Measurements from ENCODE around the gene HEPACAM2. TPM values are rescaled to one million over a fixed set of nuclear protein-coding genes. Genes with fewer than 3 reads are reported as not detected.
A peak's percentile ranks its signal among the peaks of the same experiment; 100 is the strongest.

The HEPACAM2 gene
- total and polyA plus RNA-seq, 2 of the 8 experiments (the other 6 are each of a cell fraction or from before 2014, with no cell fraction given), result not detected

- Histone ChIP-seq H3K23ac (ENCODE audit: insufficient read length) (no peak overlapping the region), H2AK5ac (ENCODE audit: low read depth, low read length) (no peak overlapping the region), H3K79me2 (ENCODE audit: control insufficient read depth in 1 of 2, insufficient read depth in 2 of 2, low read length in 2 of 2) (no peaks in the 10 kb centered on the region), H3K27ac (ENCODE audit: low read depth, low read length) (no peak overlapping the region), H3K9me3 (ENCODE audit: insufficient read depth in 2 of 2, low read depth in 1 of 2, low read length in 1 of 2) (no peaks in the 10 kb centered on the region), H3K4me1 (replicated peaks in 1 of 4; ENCODE audit: control insufficient read depth in 3 of 4, insufficient read depth in 4 of 4, low read length in 3 of 4) (0 out of 7 replicates have a peak, but pooled peaks cover 0 to 2% (median under 1%) of the 10 kb centered on the region in 4 experiments), H3K4ac (replicated peaks; ENCODE audit: insufficient read length, low read depth, low read length) (no peak overlapping the region), H2BK20ac (ENCODE audit: low read length) (no peak overlapping the region), H2BK5ac (ENCODE audit: low read depth, low read length) (no peak overlapping the region), H4K91ac (replicated peaks; ENCODE audit: insufficient read length, low read length) (no peak overlapping the region), H3K18ac (ENCODE audit: extremely low read depth, low read length) (0 out of 2 replicates have a peak overlapping the region, but pooled peaks have one; percentile 6), H2BK15ac (ENCODE audit: low read length) (no peak overlapping the region), H3K36me3 (ENCODE audit: control insufficient read depth in 2 of 4, insufficient read depth in 4 of 4, low read length in 3 of 4) (no peaks in the 10 kb centered on the region), H3K79me1 (ENCODE audit: low read depth, low read length) (no peaks in the 10 kb centered on the region), H4K8ac (ENCODE audit: extremely low read depth, insufficient read depth, low read length) (no peak overlapping the region), H3K4me3 (ENCODE audit: extremely low read depth in 1 of 4, insufficient read depth in 2 of 4, low read depth in 3 of 4, low read length in 4 of 4) (no peak overlapping the region), H3K9ac (replicated peaks in 1 of 4; ENCODE audit: extremely low read depth in 1 of 4, low read depth in 3 of 4, low read length in 3 of 4) (no peak overlapping the region), H4K5ac (ENCODE audit: insufficient read length, low read depth, low read length) (no peak overlapping the region), H3K23me2 (ENCODE audit: low read depth, low read length) (no peaks in the 10 kb centered on the region), H3K4me2 (ENCODE audit: insufficient read depth in 1 of 2, low read depth in 2 of 2, low read length in 2 of 2) (no peak overlapping the region), H3K14ac (ENCODE audit: insufficient read length) (no peak overlapping the region), H3K27me3 (replicated peaks in 1 of 4; ENCODE audit: control insufficient read depth in 3 of 4, extremely low read depth in 1 of 4, insufficient read depth in 3 of 4, low read length in 3 of 4) (no peaks in the 10 kb centered on the region), H4K20me1 (replicated peaks in 1 of 2; ENCODE audit: control insufficient read depth in 1 of 2, insufficient read depth in 2 of 2, low read length in 2 of 2) (no peaks in the 10 kb centered on the region), H2BK12ac (ENCODE audit: low read depth, low read length) (no peak overlapping the region), H3K56ac (replicated peaks; ENCODE audit: insufficient read length, low read depth, low read length) (no peak overlapping the region), H2BK120ac (replicated peaks; ENCODE audit: low read depth, low read length) (no peak overlapping the region), H2AFZ (ENCODE audit: low read length) (peak overlapping the region; percentile 27; the same call in 1 of the 2 replicates)
- no peak for FAIRE-seq
- WGBS, 2 experiments (ENCODE audit: extremely low coverage in 1 of 2, insufficient coverage in 1 of 2, insufficient read length in 1 of 2, insufficient replicate concordance in 2 of 2, low coverage in 1 of 2, low lambda C conversion rate in 2 of 2, missing lambda C conversion rate in 1 of 2), result 83% methylated on average over 5 of the region's 5 CpGs; no CpG with 5 or more reads in 1 of the 2 experiments
- ChIA-PET CTCF (ENCODE audit: partially characterized antibody) (interaction anchor here (1.0 to 1.2 kb wide), 2 partner anchors 11 to 82 kb away, joined by 3 to 5 read pairs; no protein-coding TSS in a partner anchor), POLR2A (ENCODE audit: partially characterized antibody) (interaction anchor here (0.7 kb wide), 1 partner anchor 323 kb away, joined by 3 read pairs; no protein-coding TSS in a partner anchor)
- DNase-seq (ENCODE audit: low read depth in 1 of 2, low spot score in 2 of 2), result no peak
- TF ChIP-seq SP1 (IDR thresholded peaks at IDR 0.05; ENCODE audit: low read depth, low read length) (no peak), SUZ12 (IDR thresholded peaks at IDR 0.05; ENCODE audit: low read length) (no peak), HDAC6 (IDR thresholded peaks at IDR 0.05; ENCODE audit: low read depth, low read length) (no peak), CTBP2 (IDR thresholded peaks at IDR 0.05; ENCODE audit: borderline replicate concordance, insufficient read depth, insufficient read length, low read length) (no peak), POU5F1 (IDR thresholded peaks at IDR 0.05; ENCODE audit: low read depth, low read length) (no peak), MAFK (IDR thresholded peaks at IDR 0.05; ENCODE audit: low read depth, low read length) (no peak), TAF1 (IDR thresholded peaks at IDR 0.05; ENCODE audit: low read depth, low read length) (no peak), NRF1 (IDR thresholded peaks at IDR 0.05; ENCODE audit: low read depth, low read length) (no peak), SAP30 (IDR thresholded peaks at IDR 0.05; ENCODE audit: insufficient read depth, insufficient replicate concordance, low read length) (no peak), POLR2A (IDR thresholded peaks at IDR 0.05; ENCODE audit: control extremely low read depth in 1 of 2, low read depth in 2 of 2, low read length in 2 of 2) (no peak), CHD1 (IDR thresholded peaks at IDR 0.05; ENCODE audit: low read depth, low read length) (no peak), TEAD4 (IDR thresholded peaks at IDR 0.05; ENCODE audit: low read depth, low read length) (no peak)
Observed at GRCh38 chr7:93146472-93147141, 79.7 kb downstream of the HEPACAM2 start.
